Vagina (tissue), 2 donors: Measurements from ENCODE around the gene SCAMP5. TPM values are rescaled to one million over a fixed set of nuclear protein-coding genes. Genes with fewer than 3 reads are reported as not detected.

Experiments
- DNase-seq, 2 donors: peaks; one replicate each; pipeline ENCODE4 v3.0.0-alpha.2; 2017; ENCODE audit errors: extremely low spot score in 2 of 2
- H3K27ac ChIP-seq: fragments of 200-600 bp; sonication (generic); one replicate; pipeline ENCODE4 v1.5.1; 2019
- H3K27me3 ChIP-seq: fragments of 200-600 bp; sonication (generic); one replicate; pipeline ENCODE4 v1.5.1; 2019
- H3K36me3 ChIP-seq, 2 donors: fragments of 200-600 bp; sonication (generic); one replicate each; pipeline ENCODE4 v1.5.1; 2017 to 2019
- H3K4me1 ChIP-seq: fragments of 200-600 bp; sonication (generic); one replicate; pipeline ENCODE4 v1.5.1; 2019
- H3K4me3 ChIP-seq, 2 donors: fragments of 200-600 bp; sonication (generic); 1 replicate in 1 of 2; 2 replicates in 1 of 2; pipeline ENCODE4 v1.5.1; 2016 to 2019
- H3K9me3 ChIP-seq: fragments of 200-600 bp; sonication (generic); one replicate; pipeline ENCODE4 v1.5.1; 2019
- CTCF ChIP-seq, 3 experiments: fragments of 450-650 bp in 2 of 3; fragments of 200-600 bp in 1 of 3; sonication (generic) in 1 of 3; IDR thresholded peaks; one replicate each; pipeline ENCODE4 v1.5.1; 2017 to 2019; ENCODE audit warnings: antibody characterized with exemption in 3 of 3, mild to moderate bottlenecking in 2 of 3, moderate library complexity in 2 of 3
- POLR2A ChIP-seq, 2 donors: fragments of 450-650 bp; IDR thresholded peaks; one replicate each; pipeline ENCODE4 v1.6.1; 2017; ENCODE audit warnings: antibody characterized with exemption in 2 of 2, mild to moderate bottlenecking in 2 of 2, moderate library complexity in 2 of 2
- POLR2AphosphoS5 ChIP-seq, 2 donors: sonication (generic); formaldehyde crosslinking; IDR thresholded peaks; one replicate each; pipeline ENCODE4 v1.9.0; 2017; ENCODE audit warnings: antibody characterized with exemption in 2 of 2, mild to moderate bottlenecking in 2 of 2, low read depth in 1 of 2; ENCODE audit not compliant: insufficient read depth in 1 of 2
- intact Hi-C: fragments of 100-400 bp; cut with DNase I; formaldehyde crosslinking; loops from one replicate; pipeline ENCODE4 v1.15.1; 2023
- total RNA-seq: library from RNA; depleted of rRNA; stranded (reverse); fragments of >200 nt; gene quantifications from one replicate; pipeline ENCODE4 v1.2.3, GENCODE V29; 2016

Gene SCAMP5
- total RNA-seq, 1 donor from 2014 or later = 6.6 TPM

DNA sequence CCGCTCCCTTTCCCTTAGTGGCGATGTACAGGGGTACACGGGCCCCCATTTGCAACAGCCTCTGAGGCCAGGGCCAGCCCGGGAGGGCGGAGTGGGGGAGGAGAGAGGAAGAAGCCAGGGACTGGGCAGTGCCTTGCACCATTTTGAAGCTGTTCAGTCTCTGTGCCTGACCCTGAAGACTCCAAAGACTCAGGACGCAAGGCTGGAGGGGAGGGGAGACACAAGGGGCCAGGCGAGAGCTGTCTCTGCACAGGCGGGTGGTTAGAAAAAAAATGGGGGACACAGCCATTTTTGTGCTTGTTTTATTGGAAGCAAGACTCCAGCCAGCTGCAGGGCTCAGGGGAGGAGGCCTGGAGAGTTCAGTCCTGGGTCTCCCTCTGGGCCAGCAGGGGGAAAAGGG is 40.3 kb upstream of the SCAMP5 start:
- peak overlapping the region in 1 of 2 donors; percentile 68 for H3K4me3 ChIP-seq
- TF ChIP-seq CTCF (IDR thresholded peaks at IDR 0.05) (no peak), POLR2AphosphoS5 (IDR thresholded peaks at IDR 0.05; ENCODE audit: insufficient read depth in 1 of 2, low read depth in 1 of 2) (no peak), POLR2A (IDR thresholded peaks at IDR 0.05) (no peak)
- intact Hi-C loops = loop anchor here (5.0 kb wide), 2 partner anchors 173 to 252 kb away; partner anchors contain the start of gene CSK
- H3K27me3 ChIP-seq = no peaks in the 10 kb centered on the region
- H3K27ac ChIP-seq = peak overlapping the region; percentile 17
- no peaks in the 10 kb centered on the region for H3K9me3 ChIP-seq
- H3K4me1 ChIP-seq = peaks cover 50% of the 10 kb centered on the region
- DNase-seq = no peak
- no peaks in the 10 kb centered on the region for H3K36me3 ChIP-seq

- Histone ChIP-seq H3K36me3 (no peaks in the 10 kb centered on the region), H3K4me1 (peaks cover 47% of the 10 kb centered on the region), H3K27me3 (no peaks in the 10 kb centered on the region), H3K27ac (peak overlapping the region; percentile 81), H3K4me3 (peak overlapping the region; percentile 57 to 68), H3K9me3 (no peaks in the 10 kb centered on the region)
- intact Hi-C loops = loop anchor here (5.0 kb wide), 2 partner anchors 174 to 251 kb away; partner anchors contain the start of gene CSK
- no peak for DNase-seq
- TF ChIP-seq POLR2A (IDR thresholded peaks at IDR 0.05) = no peak
- peak in 1 of 3 experiments; percentile 22 for TF ChIP-seq CTCF (IDR thresholded peaks at IDR 0.05)
- TF ChIP-seq POLR2AphosphoS5 (IDR thresholded peaks at IDR 0.05; ENCODE audit: insufficient read depth in 1 of 2, low read depth in 1 of 2) = peak in 1 of 2 donors; percentile 63
These were observed 39.3 kb upstream of the SCAMP5 start for GRCh38 chr15:74955796-74956647.

- no peak for DNase-seq
- peak within 1 kb of the TSS; percentile 81 for H3K27ac ChIP-seq
- H3K4me1 ChIP-seq = peaks cover 47% of the 10 kb centered on the region
- no peaks in the 10 kb centered on the region for H3K9me3 ChIP-seq
- H3K4me3 ChIP-seq = peak within 1 kb of the TSS; percentile 57 to 68
- intact Hi-C loops = loop anchor here (5.0 kb wide), 2 partner anchors 175 to 250 kb away; partner anchors contain the start of gene CSK
- no peaks in the 10 kb centered on the region for H3K36me3 ChIP-seq
- H3K27me3 ChIP-seq = no peaks in the 10 kb centered on the region
- TF ChIP-seq POLR2A (IDR thresholded peaks at IDR 0.05) = peak in 1 of 2 donors; percentile 67
- TF ChIP-seq POLR2AphosphoS5 (IDR thresholded peaks at IDR 0.05; ENCODE audit: insufficient read depth in 1 of 2, low read depth in 1 of 2) = peak in 1 of 2 donors; percentile 85
- no peak for TF ChIP-seq CTCF (IDR thresholded peaks at IDR 0.05)
These were observed 38.5 kb upstream of the SCAMP5 start, which contains the start of gene RPP25 for GRCh38 chr15:74956648-74957475. Gene RPP25 (minus strand): TSS chr15:74956772. CDS start chr15:74956583, 189 bp downstream.

DNA sequence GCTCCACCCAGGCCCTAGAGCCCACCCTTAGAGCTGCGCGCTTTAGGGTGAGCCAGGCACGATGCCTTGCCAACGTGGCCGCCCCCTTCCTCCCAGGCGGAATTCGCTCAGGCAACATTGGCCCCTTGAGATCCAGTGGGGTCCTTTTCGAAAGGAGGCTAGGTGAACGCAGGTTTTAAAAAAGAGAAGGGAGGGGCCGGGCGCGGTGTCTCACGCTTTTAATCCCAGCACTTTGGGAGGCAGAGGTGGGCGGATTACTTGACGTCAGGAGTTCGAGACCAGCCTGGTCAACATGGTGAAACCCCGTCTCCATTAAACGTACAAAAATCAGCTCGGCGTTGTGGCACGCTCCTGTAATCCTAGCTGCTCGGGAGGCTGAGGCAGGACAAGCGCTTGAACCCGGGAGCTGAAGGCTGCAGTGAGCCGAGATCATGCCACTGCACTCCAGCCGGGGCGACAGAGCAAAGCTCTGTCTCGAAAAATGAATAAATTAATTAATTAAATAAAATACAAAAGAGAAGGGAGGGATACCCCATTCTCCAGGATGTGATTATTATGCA is 37.8 kb upstream of the SCAMP5 start:
- DNase-seq = no peak
- peak overlapping the region; percentile 57 to 68 for H3K4me3 ChIP-seq
- H3K4me1 ChIP-seq = peaks cover 47% of the 10 kb centered on the region
- H3K27me3 ChIP-seq = no peaks in the 10 kb centered on the region
- H3K27ac ChIP-seq = peak overlapping the region; percentile 81
- intact Hi-C loops = loop anchor here (5.0 kb wide), 2 partner anchors 175 to 250 kb away; partner anchors contain the start of gene CSK
- no peaks in the 10 kb centered on the region for H3K9me3 ChIP-seq
- TF ChIP-seq POLR2A (IDR thresholded peaks at IDR 0.05) = no peak
- no peak for TF ChIP-seq CTCF (IDR thresholded peaks at IDR 0.05)
- TF ChIP-seq POLR2AphosphoS5 (IDR thresholded peaks at IDR 0.05; ENCODE audit: insufficient read depth in 1 of 2, low read depth in 1 of 2) = no peak
- no peaks in the 10 kb centered on the region for H3K36me3 ChIP-seq
